CD14-positive monocyte (primary cell): ENCODE results near the gene ACHE. TPM values are rescaled to one million over a fixed set of nuclear protein-coding genes. Genes with fewer than 3 reads are reported as not detected.

Experiments used
- DNase-seq, 3 donors: peaks; one replicate each; pipeline ENCODE4 v3.0.0-alpha.2; 2011 to 2022
- H2AFZ ChIP-seq: 2 replicates; pipeline ENCODE4 v1.6.0; 2012; ENCODE audit warnings: mild to moderate bottlenecking, low read depth, low read length, inconsistent platforms; ENCODE audit not compliant: insufficient read depth, poor library complexity, severe bottlenecking
- H3K27ac ChIP-seq, 2 donors: 1 replicate in 1 of 2; 2 replicates in 1 of 2; pipeline ENCODE4 v1.5.1; 2012 to 2013; ENCODE audit warnings: low read length in 2 of 2, control low read depth in 1 of 2, inconsistent platforms in 1 of 2, low read depth in 1 of 2, mild to moderate bottlenecking in 1 of 2
- H3K27me3 ChIP-seq, 2 donors: one replicate each; pipeline versions ENCODE4 v1.6.0 to v1.6.1; 2011 to 2013; ENCODE audit warnings: low read length in 2 of 2; ENCODE audit not compliant: control insufficient read depth in 2 of 2, insufficient read depth in 2 of 2
- H3K36me3 ChIP-seq, 2 donors: replicated peaks in 1 of 2; 1 replicate in 1 of 2; 2 replicates in 1 of 2; pipeline versions ENCODE4 v1.5.1 to v1.6.1; 2012 to 2013; ENCODE audit warnings: low read length in 2 of 2, control low read depth in 1 of 2, inconsistent platforms in 1 of 2, mild to moderate bottlenecking in 1 of 2; ENCODE audit not compliant: insufficient read depth in 2 of 2, control insufficient read depth in 1 of 2
- H3K4me1 ChIP-seq, 2 donors: 1 replicate in 1 of 2; 2 replicates in 1 of 2; pipeline versions ENCODE4 v1.5.1 to v1.6.1; 2012 to 2013; ENCODE audit warnings: low read length in 2 of 2, control low read depth in 1 of 2, inconsistent platforms in 1 of 2, mild to moderate bottlenecking in 1 of 2, moderate library complexity in 1 of 2; ENCODE audit not compliant: insufficient read depth in 2 of 2, control insufficient read depth in 1 of 2
- H3K4me2 ChIP-seq: replicated peaks from 2 replicates; pipeline ENCODE3; 2012; ENCODE audit warnings: low read length, moderate library complexity, mild to moderate bottlenecking; ENCODE audit not compliant: poor library complexity, severe bottlenecking; ENCODE audit errors: extremely low read depth
- H3K4me3 ChIP-seq, 3 experiments: fragments of 200-600 bp in 1 of 3; sonication (generic) in 1 of 3; replicated peaks in 1 of 3; 1 replicate in 2 of 3; 2 replicates in 1 of 3; pipeline ENCODE4 v1.5.1; 2011 to 2013; ENCODE audit warnings: low read length in 3 of 3, mild to moderate bottlenecking in 3 of 3, control low read depth in 2 of 3, low read depth in 2 of 3, inconsistent platforms in 1 of 3, moderate library complexity in 1 of 3
- H3K79me2 ChIP-seq: 2 replicates; pipeline ENCODE4 v1.6.0; 2012; ENCODE audit warnings: mild to moderate bottlenecking, control low read depth, inconsistent platforms, low read length, moderate library complexity; ENCODE audit not compliant: insufficient read depth
- H3K9ac ChIP-seq: 2 replicates; pipeline ENCODE4 v1.6.0; 2017; ENCODE audit warnings: low read length, mild to moderate bottlenecking; ENCODE audit not compliant: insufficient read depth, poor library complexity, severe bottlenecking
- H3K9me3 ChIP-seq, 2 donors: replicated peaks in 1 of 2; 1 replicate in 1 of 2; 2 replicates in 1 of 2; pipeline versions ENCODE4 v1.5.1 to v1.6.1; 2012 to 2013; ENCODE audit warnings: low read length in 2 of 2, control low read depth in 1 of 2; ENCODE audit not compliant: control insufficient read depth in 1 of 2, insufficient read depth in 1 of 2
- H4K20me1 ChIP-seq: 2 replicates; pipeline ENCODE4 v1.6.0; 2012; ENCODE audit warnings: mild to moderate bottlenecking, low read length, control low read depth, moderate library complexity; ENCODE audit not compliant: insufficient read depth
- H3K27ac Mint-ChIP-seq, 7 donors: one replicate each; pipeline ENCODE4 v1.8.0; 2020; ENCODE audit warnings: mild to moderate bottlenecking in 7 of 7, mixed read lengths in 7 of 7, moderate library complexity in 6 of 7, inconsistent platforms in 2 of 7
- H3K27me3 Mint-ChIP-seq, 3 donors: one replicate each; pipeline ENCODE4 v1.8.0; 2021 to 2022; ENCODE audit warnings: low read depth in 3 of 3, mild to moderate bottlenecking in 3 of 3, mixed read lengths in 3 of 3, moderate library complexity in 3 of 3, inconsistent platforms in 1 of 3
- H3K36me3 Mint-ChIP-seq, 2 donors: one replicate each; pipeline ENCODE4 v1.8.0; 2020; ENCODE audit warnings: mixed read lengths in 2 of 2, inconsistent platforms in 1 of 2, mild to moderate bottlenecking in 1 of 2
- H3K4me1 Mint-ChIP-seq: one replicate; pipeline ENCODE4 v1.8.0; 2020; ENCODE audit warnings: mild to moderate bottlenecking, mixed read lengths
- H3K4me3 Mint-ChIP-seq, 2 donors: one replicate each; pipeline ENCODE4 v1.8.0; 2020; ENCODE audit warnings: mild to moderate bottlenecking in 2 of 2, mixed read lengths in 2 of 2, moderate library complexity in 1 of 2
- H3K9me3 Mint-ChIP-seq, 7 donors: one replicate each; pipeline ENCODE4 v1.8.0; 2020 to 2022; ENCODE audit warnings: mixed read lengths in 7 of 7, mild to moderate bottlenecking in 6 of 7, moderate library complexity in 6 of 7, inconsistent platforms in 2 of 7
- WGBS: methylation state at CpG from one replicate; pipeline ENCODE4 v1.1.5; 2013; ENCODE audit warnings: missing lambda C conversion rate; ENCODE audit not compliant: insufficient coverage; 5-methylcytosine and 5-hydroxymethylcytosine counted together
- intact Hi-C, 2 donors: fragments of 100-400 bp; cut with micrococcal nuclease; formaldehyde crosslinking; loops; one replicate each; pipeline versions ENCODE4 v1.15.0 to v1.15.1; 2023
- polyA plus RNA-seq, 3 donors: library from polyadenylated mRNA; depleted of rRNA in 1 of 3; unstranded in 2 of 3; stranded (reverse) in 1 of 3; fragments of 300-500 nt in 2 of 3; fragments of >200 nt in 1 of 3; fragmentation: Illumina TruSeq in 2 of 3; gene quantifications; 1 replicate in 2 of 3; 2 replicates in 1 of 3; pipeline ENCODE4 v1.2.3, GENCODE V29; 2012 to 2021
- TF ChIP-seq, protein P1 (sequence below): fragments of 200-600 bp; IDR thresholded peaks from one replicate; pipeline ENCODE4 v1.8.0; 2022; ENCODE audit warnings: antibody characterized with exemption, mild to moderate bottlenecking

ACHE gene
- polyA plus RNA-seq, 3 donors, result 0.19 TPM; not detected in 2

DNA sequence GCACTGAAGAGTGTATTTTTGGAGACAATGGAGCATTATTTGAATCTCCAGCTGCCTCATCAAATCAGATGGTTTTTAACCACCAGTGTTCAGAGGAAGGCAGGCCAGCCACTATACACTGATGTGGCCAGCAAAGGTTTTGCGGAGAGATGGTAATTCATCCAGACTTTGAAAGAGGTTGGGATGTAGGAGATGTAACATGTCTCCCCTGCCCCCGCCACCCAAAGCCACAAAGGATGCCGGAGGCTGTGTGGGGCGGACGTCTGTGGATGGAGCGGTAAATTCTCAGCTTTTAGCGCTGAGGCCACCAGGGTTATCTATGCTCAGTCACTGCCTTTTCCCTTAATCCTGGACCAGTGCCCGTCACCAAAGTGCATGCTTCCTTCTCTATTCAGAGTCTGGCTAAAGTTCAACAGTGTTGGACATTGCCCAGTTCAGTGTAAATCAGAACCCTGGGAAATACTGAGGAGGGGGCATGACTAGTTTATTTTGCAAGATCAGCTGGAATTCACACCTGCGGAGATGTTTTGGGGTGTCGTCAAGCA lies 32.2 kb downstream of the ACHE start:
- Histone ChIP-seq H4K20me1 (peaks cover 62% of the 10 kb centered on the region), H3K27me3 (no peaks in the 10 kb centered on the region), H3K4me3 (no peak overlapping the region), H3K4me1 (peaks cover 28 to 34% of the 10 kb centered on the region in 2 donors), H3K27ac (no peak overlapping the region), H3K79me2 (peaks cover 27% of the 10 kb centered on the region), H3K36me3 (peaks cover 66 to 71% of the 10 kb centered on the region in 2 donors), H2AFZ (no peak overlapping the region), H3K9me3 (no peaks in the 10 kb centered on the region), H3K9ac (no peak overlapping the region), H3K4me2 (no peak overlapping the region)
- Mint-ChIP-seq H3K36me3 (peaks cover 64 to 65% of the 10 kb centered on the region in 2 donors), H3K27me3 (peaks cover 1 to 4% (median 2%) of the 10 kb centered on the region in 3 donors), H3K27ac (peak overlapping the region in 1 of 7 donors; percentile 30), H3K4me3 (no peak overlapping the region), H3K9me3 (no peaks in the 10 kb centered on the region), H3K4me1 (peaks cover 37% of the 10 kb centered on the region)
- intact Hi-C loops, result no loop called here
- DNase-seq, result no peak
- TF ChIP-seq, protein P1, sequence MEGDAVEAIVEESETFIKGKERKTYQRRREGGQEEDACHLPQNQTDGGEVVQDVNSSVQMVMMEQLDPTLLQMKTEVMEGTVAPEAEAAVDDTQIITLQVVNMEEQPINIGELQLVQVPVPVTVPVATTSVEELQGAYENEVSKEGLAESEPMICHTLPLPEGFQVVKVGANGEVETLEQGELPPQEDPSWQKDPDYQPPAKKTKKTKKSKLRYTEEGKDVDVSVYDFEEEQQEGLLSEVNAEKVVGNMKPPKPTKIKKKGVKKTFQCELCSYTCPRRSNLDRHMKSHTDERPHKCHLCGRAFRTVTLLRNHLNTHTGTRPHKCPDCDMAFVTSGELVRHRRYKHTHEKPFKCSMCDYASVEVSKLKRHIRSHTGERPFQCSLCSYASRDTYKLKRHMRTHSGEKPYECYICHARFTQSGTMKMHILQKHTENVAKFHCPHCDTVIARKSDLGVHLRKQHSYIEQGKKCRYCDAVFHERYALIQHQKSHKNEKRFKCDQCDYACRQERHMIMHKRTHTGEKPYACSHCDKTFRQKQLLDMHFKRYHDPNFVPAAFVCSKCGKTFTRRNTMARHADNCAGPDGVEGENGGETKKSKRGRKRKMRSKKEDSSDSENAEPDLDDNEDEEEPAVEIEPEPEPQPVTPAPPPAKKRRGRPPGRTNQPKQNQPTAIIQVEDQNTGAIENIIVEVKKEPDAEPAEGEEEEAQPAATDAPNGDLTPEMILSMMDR, result no peak
- 13% methylated on average over 4 of the region's 10 CpGs for WGBS

DNA sequence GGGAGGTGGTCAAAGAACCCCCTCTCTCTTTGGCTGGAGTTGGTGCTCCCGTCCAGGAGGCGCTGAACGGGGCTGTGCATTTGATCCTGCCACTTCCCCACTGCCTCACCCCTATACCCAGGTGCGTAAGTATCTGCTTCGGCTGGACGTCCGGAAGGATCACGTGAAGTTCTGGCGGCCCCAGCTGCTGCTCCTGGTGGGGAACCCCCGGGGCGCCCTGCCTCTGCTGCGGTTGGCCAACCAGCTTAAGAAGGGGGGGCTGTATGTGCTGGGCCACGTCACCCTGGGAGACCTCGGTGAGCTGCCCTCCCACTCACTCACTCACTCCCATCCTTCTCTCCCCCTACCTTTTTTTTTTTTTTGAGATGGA lies 34.1 kb downstream of the ACHE start:
- Mint-ChIP-seq H3K9me3 (no peaks in the 10 kb centered on the region), H3K27ac (no peak overlapping the region), H3K4me1 (peaks cover 28% of the 10 kb centered on the region), H3K36me3 (peaks cover 75 to 83% of the 10 kb centered on the region in 2 donors), H3K4me3 (no peak overlapping the region), H3K27me3 (peaks cover 0 to 2% (median 1%) of the 10 kb centered on the region in 3 donors)
- TF ChIP-seq, protein P1, result no peak
- Histone ChIP-seq H3K79me2 (peaks cover 43% of the 10 kb centered on the region), H2AFZ (no peak overlapping the region), H3K27me3 (no peaks in the 10 kb centered on the region), H3K9me3 (no peaks in the 10 kb centered on the region), H3K9ac (no peak overlapping the region), H3K27ac (no peak overlapping the region), H3K36me3 (peaks cover 80 to 87% of the 10 kb centered on the region in 2 donors), H3K4me1 (peaks cover 15% of the 10 kb centered on the region in 2 donors), H3K4me3 (no peak overlapping the region), H4K20me1 (peaks cover 77% of the 10 kb centered on the region), H3K4me2 (no peak overlapping the region)
- no peak for DNase-seq
- 96% methylated on average over 4 of the region's 14 CpGs for WGBS
- intact Hi-C loops, result no loop called here
